ENCODE measurements around the gene AKR1C3.
"Not testable (repeated sequence)": the region's sequence is repeated elsewhere in the genome, so short reads cannot be mapped to it uniquely, and the experiment has no call there.

The AKR1C3 gene

GRCh38 chr10:5103481-5103880 lies 9.3 kb downstream of the AKR1C3 start:
- no peak overlapping the region for H3K4me3 ChIP-seq (ENCODE audit: low read length)
- no peak for TF ChIP-seq ZNF274 (IDR thresholded peaks at IDR 0.05; ENCODE audit: low read depth, low read length)

GRCh38 chr10:5105626-5106025 lies 11.4 kb downstream of the AKR1C3 start:
- TF ChIP-seq ZNF274 (IDR thresholded peaks at IDR 0.05; ENCODE audit: low read depth, low read length), result no peak
- H3K4me3 ChIP-seq (ENCODE audit: low read length), result no peak overlapping the region

GRCh38 chr10:5106553-5106952 lies 12.3 kb downstream of the AKR1C3 start:
- no peak for TF ChIP-seq ZNF274 (IDR thresholded peaks at IDR 0.05; ENCODE audit: low read depth, low read length)
- H3K4me3 ChIP-seq (ENCODE audit: low read length), result no peak overlapping the region

GRCh38 chr10:5107860-5108526 lies 13.8 kb downstream of the AKR1C3 start:
- H3K4me3 ChIP-seq (ENCODE audit: low read length), result no peak overlapping the region
- TF ChIP-seq ZNF274 (IDR thresholded peaks at IDR 0.05; ENCODE audit: low read depth, low read length), result no peak

GRCh38 chr10:5108658-5109416 lies 14.6 kb downstream of the AKR1C3 start:
- no peak overlapping the region for H3K4me3 ChIP-seq (ENCODE audit: low read length)
- no peak for TF ChIP-seq ZNF274 (IDR thresholded peaks at IDR 0.05; ENCODE audit: low read depth, low read length)

DNA sequence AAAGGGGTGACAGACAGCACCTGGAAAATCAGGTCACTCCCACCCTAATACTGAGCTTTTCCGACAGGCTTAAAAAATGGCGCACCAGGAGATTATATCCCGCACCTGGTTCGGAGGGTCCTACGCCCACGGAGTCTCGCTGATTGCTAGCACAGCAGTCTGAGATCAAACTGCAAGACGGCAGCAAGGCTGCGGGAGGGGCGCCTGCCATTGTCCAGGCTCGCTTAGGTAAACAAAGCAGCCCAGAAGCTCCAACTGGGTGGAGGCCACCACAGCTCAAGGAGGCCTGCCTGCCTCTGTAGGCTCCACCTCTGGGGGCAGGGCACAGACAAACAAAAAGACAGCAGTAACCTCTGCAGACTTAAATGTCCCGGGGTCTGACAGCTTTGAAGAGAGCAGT lies 15.6 kb downstream of the AKR1C3 start:
- not testable (repeated sequence) for H3K4me3 ChIP-seq (ENCODE audit: low read length)

DNA sequence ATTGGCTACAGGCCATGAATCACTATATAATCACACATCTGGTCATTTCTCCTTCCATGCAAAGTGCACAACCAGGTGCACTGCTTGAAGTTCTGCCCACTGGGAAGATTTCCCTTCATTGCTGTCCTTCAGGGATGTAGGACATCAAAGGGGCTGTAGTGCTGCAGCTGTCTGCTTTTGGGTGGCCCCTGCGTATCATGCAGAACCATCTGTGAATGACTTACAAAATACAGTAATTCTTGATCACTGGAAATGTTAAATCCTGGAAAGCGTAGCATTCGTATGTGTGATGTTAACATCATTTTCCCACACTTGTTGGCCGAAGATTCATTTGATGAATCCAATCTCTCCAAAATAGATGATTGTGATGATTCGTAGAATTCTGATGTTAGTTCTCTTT lies 22.4 kb downstream of the AKR1C3 start:
- H3K4me3 ChIP-seq (ENCODE audit: low read length), result no peak overlapping the region
- no peak for TF ChIP-seq ZNF274 (IDR thresholded peaks at IDR 0.05; ENCODE audit: low read depth, low read length)

DNA sequence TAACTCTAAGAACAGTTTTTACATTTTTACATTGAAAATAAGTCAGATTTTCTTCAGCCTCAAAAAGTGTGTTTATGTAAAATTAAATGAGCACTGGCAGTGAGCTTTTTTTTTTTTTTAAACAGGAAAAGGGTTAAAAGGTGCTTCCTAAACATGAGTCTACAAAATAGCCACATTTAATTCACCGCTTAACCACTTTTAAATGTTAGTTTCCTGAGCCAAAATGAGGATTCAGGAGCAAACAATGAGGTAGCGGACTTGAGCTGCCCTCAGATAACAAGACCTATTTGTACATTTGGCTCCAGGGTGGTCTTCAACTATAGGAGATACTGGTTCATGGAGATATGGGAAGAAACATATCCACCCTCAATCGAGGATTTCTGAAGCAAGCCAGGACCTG lies 22.8 kb downstream of the AKR1C3 start:
- no peak for TF ChIP-seq ZNF274 (IDR thresholded peaks at IDR 0.05; ENCODE audit: low read depth, low read length)
- H3K4me3 ChIP-seq (ENCODE audit: low read length), result no peak overlapping the region

- H3K4me3 ChIP-seq (ENCODE audit: low read length), result not testable (repeated sequence)
These were observed 25.8 kb downstream of the AKR1C3 start for GRCh38 chr10:5119997-5120396.

GRCh38 chr10:5123886-5124285 lies 29.7 kb downstream of the AKR1C3 start:
- H3K4me3 ChIP-seq (ENCODE audit: low read length), result no peak overlapping the region
- no peak for TF ChIP-seq ZNF274 (IDR thresholded peaks at IDR 0.05; ENCODE audit: low read depth, low read length)

DNA sequence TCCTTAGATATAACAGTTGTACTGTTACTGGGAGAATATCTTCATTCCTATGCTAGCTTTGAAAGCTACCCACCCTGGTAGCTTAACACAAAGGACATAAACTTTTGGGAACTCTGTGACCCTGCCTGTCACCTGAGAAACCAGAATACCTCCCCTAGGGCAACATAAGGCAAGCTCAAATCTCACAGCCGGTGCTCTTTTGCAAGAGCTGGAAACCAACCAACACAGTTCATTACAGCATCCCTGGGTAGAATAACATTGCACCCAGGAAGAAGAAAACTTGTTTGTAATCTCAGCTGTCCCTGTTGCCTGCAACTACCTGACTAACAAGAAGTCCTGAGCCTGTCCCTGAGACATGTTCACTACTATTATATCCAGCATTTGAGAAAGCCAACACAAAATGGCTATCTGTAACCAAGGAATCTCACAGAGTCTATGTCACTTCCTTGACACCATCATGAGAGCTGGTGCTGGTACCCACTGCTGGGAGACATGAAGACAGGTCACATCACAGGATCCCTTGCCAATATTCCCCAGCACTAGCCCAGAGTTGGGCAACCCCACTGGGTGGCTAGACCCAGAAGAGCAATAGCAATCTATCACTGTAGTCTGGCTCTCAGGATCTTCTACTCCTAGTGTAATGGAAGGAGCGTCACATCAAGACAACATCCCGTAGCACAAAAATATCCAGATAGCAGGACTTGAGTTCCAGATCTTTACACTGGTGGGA lies 31.3 kb downstream of the AKR1C3 start:
- TF ChIP-seq ZNF274 (IDR thresholded peaks at IDR 0.05; ENCODE audit: low read depth, low read length), result no peak
- no peak overlapping the region for H3K4me3 ChIP-seq (ENCODE audit: low read length)

GRCh38 chr10:5135581-5135980 lies 41.4 kb downstream of the AKR1C3 start:
- no peak overlapping the region for H3K4me3 ChIP-seq (ENCODE audit: low read length)
- no peak for TF ChIP-seq ZNF274 (IDR thresholded peaks at IDR 0.05; ENCODE audit: low read depth, low read length)

- no peak for TF ChIP-seq ZNF274 (IDR thresholded peaks at IDR 0.05; ENCODE audit: low read depth, low read length)
These were observed 42.4 kb downstream of the AKR1C3 start for GRCh38 chr10:5136468-5137087.

DNA sequence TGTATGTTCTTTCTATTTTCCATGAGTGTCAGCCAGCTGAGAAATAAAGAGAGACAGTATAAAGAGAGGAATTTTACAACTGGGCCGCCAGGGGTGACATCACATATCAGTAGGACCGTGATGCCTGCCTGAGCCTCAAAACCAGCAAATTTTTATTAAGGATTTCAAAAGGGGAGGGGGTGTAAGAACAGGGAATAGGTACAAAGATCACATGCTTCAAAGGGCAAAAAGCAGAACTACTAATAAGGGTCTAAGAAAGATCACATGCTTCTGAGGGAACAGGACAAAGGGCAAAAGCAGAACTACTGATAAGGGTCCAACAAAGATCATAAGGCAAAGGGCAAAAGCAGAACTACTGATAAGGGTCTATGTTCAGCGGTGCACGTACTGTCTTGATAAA lies 43.5 kb downstream of the AKR1C3 start:
- not testable (repeated sequence) for H3K4me3 ChIP-seq (ENCODE audit: low read length)

More at GRCh38 chr10:5136468-5137087, 42.4 kb downstream of the AKR1C3 start:
- no peak overlapping the region for H3K4me3 ChIP-seq (ENCODE audit: low read length)

DNA sequence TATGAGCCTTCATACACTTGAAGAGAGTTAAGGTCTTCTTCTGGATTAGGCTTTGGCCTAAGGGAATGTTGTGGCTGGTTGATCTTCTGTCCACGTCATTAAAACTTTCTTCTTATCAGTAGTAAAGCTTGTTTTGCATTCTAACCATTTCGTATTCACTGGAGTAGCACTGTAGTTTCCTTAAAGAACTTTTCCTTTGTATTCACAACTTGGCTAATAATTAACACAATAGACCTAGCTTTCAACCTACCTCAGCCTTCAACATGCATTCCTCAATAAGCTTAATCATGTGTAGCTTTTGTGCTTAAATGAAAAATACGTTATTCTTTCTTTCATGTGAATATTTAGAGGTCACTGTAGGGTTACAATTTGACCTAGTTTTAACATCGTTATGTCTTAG lies 48.0 kb downstream of the AKR1C3 start:
- TF ChIP-seq ZNF274 (IDR thresholded peaks at IDR 0.05; ENCODE audit: low read depth, low read length), result no peak
- no peak overlapping the region for H3K4me3 ChIP-seq (ENCODE audit: low read length)
